GM12892 (cell line): ENCODE measurements around the gene TSHZ3. TPM values are rescaled to one million over a fixed set of nuclear protein-coding genes. Genes with fewer than 3 reads are reported as not detected.

ENCODE experiments used
- DNase-seq: peaks from one replicate; pipeline ENCODE4 v3.0.0; 2011; ENCODE audit not compliant: insufficient read length
- FAIRE-seq: peaks from 2 replicates; lab custom pipeline; 2011; peaks lifted over from hg19 to GRCh38; lab: Jason Lieb, UNC
- POLR2A ChIP-seq: IDR thresholded peaks from 2 replicates; pipeline ENCODE4 v1.6.1; 2011; ENCODE audit warnings: low read depth, low read length, control low read depth
- POLR2AphosphoS5 ChIP-seq: IDR thresholded peaks from 2 replicates; pipeline ENCODE4 v1.6.1; 2011; ENCODE audit warnings: low read depth, low read length, control low read depth
- TAF1 ChIP-seq: IDR thresholded peaks from 2 replicates; pipeline ENCODE4 v1.6.1; 2011; ENCODE audit warnings: low read depth, mild to moderate bottlenecking, control low read depth, low read length, borderline replicate concordance
- polyA plus RNA-seq: library from polyadenylated mRNA; unstranded; fragments of >200 nt; gene quantifications from one replicate; pipeline ENCODE4 v1.2.1, GENCODE V29; 2012; ENCODE audit warnings: missing spikeins, inconsistent platforms; ENCODE audit not compliant: missing spikeins

Gene TSHZ3, protein sequence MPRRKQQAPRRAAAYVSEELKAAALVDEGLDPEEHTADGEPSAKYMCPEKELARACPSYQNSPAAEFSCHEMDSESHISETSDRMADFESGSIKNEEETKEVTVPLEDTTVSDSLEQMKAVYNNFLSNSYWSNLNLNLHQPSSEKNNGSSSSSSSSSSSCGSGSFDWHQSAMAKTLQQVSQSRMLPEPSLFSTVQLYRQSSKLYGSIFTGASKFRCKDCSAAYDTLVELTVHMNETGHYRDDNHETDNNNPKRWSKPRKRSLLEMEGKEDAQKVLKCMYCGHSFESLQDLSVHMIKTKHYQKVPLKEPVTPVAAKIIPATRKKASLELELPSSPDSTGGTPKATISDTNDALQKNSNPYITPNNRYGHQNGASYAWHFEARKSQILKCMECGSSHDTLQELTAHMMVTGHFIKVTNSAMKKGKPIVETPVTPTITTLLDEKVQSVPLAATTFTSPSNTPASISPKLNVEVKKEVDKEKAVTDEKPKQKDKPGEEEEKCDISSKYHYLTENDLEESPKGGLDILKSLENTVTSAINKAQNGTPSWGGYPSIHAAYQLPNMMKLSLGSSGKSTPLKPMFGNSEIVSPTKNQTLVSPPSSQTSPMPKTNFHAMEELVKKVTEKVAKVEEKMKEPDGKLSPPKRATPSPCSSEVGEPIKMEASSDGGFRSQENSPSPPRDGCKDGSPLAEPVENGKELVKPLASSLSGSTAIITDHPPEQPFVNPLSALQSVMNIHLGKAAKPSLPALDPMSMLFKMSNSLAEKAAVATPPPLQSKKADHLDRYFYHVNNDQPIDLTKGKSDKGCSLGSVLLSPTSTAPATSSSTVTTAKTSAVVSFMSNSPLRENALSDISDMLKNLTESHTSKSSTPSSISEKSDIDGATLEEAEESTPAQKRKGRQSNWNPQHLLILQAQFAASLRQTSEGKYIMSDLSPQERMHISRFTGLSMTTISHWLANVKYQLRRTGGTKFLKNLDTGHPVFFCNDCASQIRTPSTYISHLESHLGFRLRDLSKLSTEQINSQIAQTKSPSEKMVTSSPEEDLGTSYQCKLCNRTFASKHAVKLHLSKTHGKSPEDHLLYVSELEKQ
- polyA plus RNA-seq, result not detected

DNA sequence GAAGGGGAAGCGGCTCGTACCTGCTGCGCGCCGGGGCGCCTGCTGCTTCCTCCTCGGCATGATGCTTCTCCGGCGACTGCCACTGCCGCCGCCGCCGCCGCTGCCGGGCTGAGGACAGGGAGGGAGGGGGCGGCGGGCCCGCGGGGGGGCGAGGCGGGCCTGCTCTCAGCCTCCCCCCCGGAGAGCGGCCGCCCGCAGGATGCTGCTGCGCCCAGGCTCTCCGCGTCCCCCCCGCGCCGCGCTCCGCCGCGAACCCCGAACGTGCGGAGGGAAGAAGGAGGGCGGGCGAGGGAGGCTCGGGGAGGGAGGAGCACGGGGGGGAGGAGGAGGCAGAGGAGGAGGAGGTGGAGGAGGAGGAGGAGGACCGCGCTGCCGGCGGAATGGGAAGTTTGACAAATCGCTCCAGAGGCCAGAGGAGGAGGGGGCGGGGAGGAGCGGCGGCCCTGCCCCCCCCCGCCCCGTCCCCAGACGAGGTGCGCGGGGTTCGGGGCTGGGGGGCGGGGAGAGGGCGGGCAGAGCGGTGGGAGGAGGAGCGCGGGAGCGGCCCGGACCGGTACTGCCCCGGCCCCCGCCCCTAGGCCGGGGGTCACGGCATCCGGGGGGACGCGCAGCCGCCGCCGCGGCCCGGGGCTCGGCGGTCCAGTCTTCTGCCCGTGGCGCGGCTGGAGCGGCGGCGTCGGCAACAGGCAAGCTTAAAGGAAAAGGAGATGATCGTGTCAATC, at the start of gene TSHZ3:
Gene TSHZ3, minus strand, starts transcription at position 277 of the 722 bp plus-strand sequence. Its CDS starts 217 bp downstream, at position 60.
- FAIRE-seq, result no peak
- DNase-seq, result no peak

DNA sequence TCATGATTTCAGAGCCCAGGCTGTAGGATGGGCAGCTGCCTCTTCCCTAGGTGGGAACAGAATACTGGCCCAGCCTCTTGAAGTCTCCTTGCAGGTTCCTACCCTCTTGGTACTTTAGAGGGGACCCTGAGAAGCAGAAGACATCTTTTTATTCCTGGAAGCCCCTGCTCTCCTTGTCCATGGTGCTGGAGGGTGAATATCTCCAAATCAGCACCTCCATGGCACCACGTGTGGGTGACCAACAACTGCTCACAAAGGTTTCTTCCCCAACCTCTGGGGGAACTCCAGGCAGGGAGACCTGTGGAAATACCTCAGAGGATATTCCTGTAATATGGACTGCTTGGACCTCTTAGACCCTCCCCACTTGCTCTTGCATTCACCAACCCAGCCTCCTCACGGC, 48.1 kb upstream of the TSHZ3 start:
- no peak for TF ChIP-seq TAF1
- TF ChIP-seq POLR2A, result no peak
- no peak for FAIRE-seq
- no peak for DNase-seq

More for the DNA sequence above, at the start of gene TSHZ3:
- TF ChIP-seq TAF1 (no peak), POLR2A (no peak), POLR2AphosphoS5 (no peak)

DNA sequence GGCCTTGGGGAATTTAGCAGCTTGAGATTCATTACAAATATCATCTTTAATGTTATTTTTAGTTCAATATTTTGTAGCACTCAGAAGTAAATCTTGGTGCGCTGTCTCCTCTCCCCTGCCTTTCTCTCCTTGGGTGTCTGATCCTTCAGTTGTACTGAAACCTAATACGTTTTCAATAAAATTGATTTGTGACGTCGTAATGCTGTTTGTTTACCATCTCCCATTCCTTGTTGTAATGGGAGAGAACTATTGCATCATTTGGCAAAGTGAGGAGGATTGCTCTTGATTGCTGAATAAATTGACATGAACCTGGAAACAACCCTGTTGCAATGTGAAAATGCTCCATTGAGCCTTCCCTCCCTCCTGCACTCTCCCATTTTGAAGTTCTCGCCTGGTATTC, 43.2 kb upstream of the TSHZ3 start:
- TF ChIP-seq POLR2A (no peak), POLR2AphosphoS5 (no peak)
- FAIRE-seq, result no peak
- DNase-seq, result no peak

DNA sequence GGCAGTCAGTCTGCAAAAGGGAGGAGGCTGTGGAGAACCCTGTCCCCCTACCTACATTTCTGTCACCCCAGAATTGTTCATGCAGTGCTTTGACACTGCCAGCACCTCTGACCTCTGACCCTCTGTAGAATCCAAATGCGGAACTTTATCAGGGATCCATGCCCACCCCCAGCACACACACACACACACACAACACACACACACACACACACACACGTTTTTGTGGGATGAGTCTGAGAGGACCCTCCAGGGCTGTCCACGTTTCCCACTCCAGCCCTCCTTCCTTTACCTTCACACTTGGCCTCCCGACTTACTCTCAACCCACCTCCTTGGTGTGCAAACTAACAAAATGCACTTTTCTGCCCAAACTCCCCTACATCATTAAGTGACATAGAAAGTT, 42.3 kb upstream of the TSHZ3 start:
- TF ChIP-seq POLR2A, result no peak
- TF ChIP-seq POLR2AphosphoS5, result no peak
- no peak for TF ChIP-seq TAF1
- DNase-seq (no peak), FAIRE-seq (no peak)

DNA sequence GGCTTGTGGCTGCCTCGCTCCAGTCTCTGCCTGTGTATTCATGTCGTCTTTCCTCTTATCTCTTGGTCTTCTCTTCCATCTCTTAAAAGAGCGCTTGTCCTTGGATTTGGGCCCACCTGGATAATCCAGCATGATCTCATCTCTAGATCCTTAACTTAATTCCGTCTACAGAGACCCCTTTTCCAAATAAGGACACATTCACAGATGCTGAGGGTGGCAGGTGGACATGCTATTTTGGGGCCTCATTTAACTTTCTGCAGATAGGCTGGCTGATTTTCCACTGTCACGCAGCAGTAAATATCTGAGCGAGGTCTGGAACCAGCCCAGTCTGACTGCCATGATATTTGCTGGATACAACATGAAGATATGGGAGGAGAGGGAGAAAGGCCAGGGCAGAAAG, 41.5 kb upstream of the TSHZ3 start:
- no peak for DNase-seq
- TF ChIP-seq POLR2AphosphoS5 (no peak), TAF1 (no peak)
- no peak for FAIRE-seq

DNA sequence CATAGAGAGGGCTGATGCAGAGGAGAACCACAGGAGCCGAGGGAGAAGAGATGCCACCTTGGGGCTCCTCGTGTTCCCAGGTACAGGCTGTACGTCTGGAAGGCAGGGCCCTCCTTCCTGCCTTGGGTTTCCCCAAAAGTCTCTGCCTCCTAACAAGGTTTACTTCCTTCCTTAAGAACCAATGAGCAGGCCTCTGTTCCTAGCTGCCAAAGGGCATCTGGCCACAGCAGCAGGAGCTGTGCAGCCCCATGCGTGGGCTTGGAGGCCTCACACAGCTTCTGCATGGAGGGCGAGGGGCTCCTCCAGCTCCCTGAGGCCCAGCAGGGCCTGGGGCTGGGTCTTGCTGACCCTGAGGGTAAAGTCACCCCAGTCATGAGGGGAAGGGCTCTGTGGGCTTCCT, 40.6 kb upstream of the TSHZ3 start:
- no peak for DNase-seq
- no peak for FAIRE-seq
- TF ChIP-seq TAF1, result no peak
- no peak for TF ChIP-seq POLR2AphosphoS5
- TF ChIP-seq POLR2A, result no peak

DNA sequence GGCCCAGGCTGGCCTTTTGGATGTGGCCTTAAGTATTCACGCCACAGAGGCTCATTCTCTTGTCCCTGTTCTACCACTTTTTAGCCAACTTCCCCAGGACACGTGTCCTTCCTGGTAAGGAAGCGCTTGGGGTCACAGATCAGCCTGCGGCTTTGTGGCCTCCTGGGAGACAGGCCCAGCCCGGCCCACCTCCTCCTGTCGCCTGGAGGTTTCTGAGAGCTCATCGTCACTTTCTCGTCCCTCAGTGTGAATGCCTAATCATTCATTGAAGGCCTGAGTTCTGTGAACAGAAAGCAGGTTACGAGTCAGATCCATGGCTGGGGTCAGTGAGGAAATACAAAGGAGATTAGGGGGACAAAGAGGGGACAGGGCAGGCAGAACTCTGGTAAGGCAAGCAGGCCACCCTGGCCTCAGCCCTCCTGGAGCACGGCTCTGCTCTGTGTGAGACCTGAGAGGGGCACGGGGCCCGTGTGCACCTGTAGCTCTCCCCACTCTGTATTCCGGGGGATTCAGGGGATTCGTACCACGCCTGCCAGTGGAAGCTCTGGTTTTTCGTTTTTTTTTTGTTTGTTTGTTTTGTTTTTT, 38.6 kb upstream of the TSHZ3 start:
- DNase-seq, result no peak
- no peak for FAIRE-seq
- no peak for TF ChIP-seq POLR2A
- TF ChIP-seq TAF1, result no peak
- TF ChIP-seq POLR2AphosphoS5, result no peak

DNA sequence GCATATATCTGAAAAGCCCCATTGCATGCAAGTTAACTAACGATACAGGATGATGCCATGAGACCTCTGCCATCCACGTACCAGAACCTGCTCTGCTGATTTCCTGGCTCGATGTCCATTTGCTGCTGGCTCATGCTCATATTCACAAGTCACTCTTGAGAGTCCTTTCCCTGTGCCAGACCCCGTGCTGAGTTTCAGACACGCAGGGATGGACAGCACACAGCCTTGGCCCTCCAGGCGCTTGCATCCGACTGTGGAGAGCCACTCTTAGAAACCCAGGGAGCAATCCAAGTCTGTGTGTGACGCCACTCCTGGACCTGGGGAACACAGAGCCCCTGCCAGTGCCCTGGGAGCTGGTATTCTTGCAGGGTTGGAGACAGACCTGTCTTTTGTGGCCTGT, 37.6 kb upstream of the TSHZ3 start:
- FAIRE-seq (no peak), DNase-seq (no peak)
- TF ChIP-seq POLR2A, result no peak
- no peak for TF ChIP-seq POLR2AphosphoS5
- no peak for TF ChIP-seq TAF1

DNA sequence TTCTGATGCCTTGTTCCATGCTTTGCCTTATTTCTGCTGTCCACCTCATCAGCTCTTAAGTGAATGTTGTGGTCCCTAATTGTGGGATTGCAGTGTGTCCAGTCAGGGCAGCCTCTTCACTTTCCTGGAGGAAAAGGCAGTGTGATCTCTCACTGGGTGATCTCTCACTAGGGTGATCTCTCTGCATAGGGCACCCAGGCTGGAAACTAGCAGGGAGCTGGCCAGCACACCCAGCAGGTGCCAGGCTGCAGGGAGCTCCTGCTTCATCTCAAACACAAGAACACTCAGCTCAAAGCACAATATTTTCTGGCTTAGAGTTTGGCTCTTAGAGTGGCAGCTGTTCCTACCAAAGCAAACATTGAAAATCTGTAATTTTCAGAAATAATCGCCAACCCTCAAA, 36.5 kb upstream of the TSHZ3 start:
- no peak for FAIRE-seq
- no peak for TF ChIP-seq TAF1
- no peak for TF ChIP-seq POLR2A
- no peak for DNase-seq

DNA sequence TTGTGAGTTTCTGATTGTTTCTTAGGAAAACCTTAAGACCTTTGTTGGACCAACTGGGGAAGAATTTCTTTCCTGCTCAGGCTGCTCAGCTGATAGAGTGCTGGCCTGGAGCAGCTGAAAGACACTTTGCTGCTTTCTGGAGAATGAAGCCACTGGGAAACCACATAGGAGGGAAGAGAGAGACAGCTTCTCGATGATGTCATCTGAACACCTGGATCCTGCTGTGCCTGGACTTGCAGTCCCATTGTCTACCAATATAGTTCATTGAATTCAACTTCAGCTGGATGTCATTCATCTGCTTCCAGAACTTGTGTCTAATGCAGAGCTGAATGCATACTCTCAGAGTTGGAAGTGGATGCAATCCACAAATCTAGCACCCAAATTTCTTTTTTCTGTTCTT, 34.3 kb upstream of the TSHZ3 start:
- TF ChIP-seq POLR2AphosphoS5 (no peak), POLR2A (no peak), TAF1 (no peak)
- FAIRE-seq (no peak), DNase-seq (no peak)
